ENCODE data around the gene ADH1A.

The ADH1A gene

DNA sequence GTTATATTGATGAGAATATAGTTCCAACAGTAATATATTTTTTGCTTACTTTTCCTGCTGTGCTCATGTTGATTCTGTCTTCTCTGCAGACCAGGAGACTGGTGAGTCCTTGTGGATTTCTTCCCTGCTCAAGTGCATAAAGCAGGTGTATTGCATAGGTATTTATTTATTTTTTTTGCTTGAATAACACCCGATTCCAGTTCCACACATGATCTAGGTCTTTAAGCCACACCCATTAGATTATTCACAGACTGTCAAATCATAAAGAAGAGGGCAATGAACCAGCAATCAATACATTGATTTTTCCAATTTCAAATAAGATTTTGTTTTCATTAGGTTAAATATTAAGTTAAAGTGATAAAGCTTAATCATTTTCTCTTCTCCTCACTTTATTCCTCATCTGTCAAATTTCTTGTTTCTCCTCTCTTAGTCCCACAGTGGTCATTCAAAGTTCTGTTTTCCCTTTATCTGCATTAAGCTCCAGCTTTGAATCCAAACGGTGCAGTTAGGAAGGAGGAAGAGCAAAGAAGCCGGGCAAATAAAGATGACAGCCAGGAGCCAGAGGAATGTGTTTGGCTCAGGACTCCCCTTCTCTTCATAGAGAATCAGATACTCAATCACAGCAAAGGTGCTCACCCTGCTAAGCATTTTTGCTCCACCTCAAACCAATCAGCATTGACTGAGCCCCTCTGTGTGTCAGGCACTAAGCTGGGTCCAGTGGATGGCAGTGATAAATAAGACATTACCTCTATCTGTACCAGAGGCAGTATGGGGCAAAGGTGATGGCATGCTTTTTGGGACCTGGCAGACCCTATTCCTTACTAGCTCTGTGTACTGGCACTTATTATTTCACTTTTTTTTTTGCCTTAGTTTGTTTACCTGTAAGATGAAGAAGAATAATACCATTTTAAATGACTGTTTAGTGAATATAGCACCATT, at the start of gene ADH1A:
Gene ADH1A, minus strand, starts transcription at position 138 of the 939 bp plus-strand sequence. Its CDS starts 71 bp downstream, at position 67.
- DNase-seq (ENCODE audit: low read depth): no peak
- H3K4me3 ChIP-seq (ENCODE audit: low read length): no peak within 1 kb of the TSS
- TF ChIP-seq, protein P1, sequence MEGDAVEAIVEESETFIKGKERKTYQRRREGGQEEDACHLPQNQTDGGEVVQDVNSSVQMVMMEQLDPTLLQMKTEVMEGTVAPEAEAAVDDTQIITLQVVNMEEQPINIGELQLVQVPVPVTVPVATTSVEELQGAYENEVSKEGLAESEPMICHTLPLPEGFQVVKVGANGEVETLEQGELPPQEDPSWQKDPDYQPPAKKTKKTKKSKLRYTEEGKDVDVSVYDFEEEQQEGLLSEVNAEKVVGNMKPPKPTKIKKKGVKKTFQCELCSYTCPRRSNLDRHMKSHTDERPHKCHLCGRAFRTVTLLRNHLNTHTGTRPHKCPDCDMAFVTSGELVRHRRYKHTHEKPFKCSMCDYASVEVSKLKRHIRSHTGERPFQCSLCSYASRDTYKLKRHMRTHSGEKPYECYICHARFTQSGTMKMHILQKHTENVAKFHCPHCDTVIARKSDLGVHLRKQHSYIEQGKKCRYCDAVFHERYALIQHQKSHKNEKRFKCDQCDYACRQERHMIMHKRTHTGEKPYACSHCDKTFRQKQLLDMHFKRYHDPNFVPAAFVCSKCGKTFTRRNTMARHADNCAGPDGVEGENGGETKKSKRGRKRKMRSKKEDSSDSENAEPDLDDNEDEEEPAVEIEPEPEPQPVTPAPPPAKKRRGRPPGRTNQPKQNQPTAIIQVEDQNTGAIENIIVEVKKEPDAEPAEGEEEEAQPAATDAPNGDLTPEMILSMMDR (IDR thresholded peaks at IDR 0.05; ENCODE audit: insufficient read depth, low read depth, low read length, missing control alignments): no peak

DNA sequence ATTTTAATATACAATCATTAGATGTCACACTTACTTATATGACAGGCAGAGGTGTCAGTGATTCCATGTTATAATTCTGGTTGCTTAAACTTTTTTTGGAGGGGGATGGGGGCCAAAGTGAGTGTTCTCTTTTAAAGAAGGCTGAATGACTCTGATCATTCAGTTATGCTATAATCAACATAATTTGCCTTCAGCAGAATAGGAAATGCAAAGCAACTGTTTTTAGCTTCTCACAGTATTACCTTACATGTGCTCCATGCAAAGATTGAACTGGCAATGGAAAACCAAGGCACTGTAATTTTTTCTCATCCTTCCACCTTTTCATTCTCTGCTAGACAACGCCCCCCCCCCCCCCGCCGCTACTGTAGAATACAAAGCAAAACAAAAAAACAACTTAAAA, 48.4 kb upstream of the ADH1A start:
- H3K4me3 ChIP-seq (ENCODE audit: low read length): no peak overlapping the region
- TF ChIP-seq, protein P1 (IDR thresholded peaks at IDR 0.05; ENCODE audit: insufficient read depth, low read depth, low read length, missing control alignments): no peak
- DNase-seq (ENCODE audit: low read depth): no peak

DNA sequence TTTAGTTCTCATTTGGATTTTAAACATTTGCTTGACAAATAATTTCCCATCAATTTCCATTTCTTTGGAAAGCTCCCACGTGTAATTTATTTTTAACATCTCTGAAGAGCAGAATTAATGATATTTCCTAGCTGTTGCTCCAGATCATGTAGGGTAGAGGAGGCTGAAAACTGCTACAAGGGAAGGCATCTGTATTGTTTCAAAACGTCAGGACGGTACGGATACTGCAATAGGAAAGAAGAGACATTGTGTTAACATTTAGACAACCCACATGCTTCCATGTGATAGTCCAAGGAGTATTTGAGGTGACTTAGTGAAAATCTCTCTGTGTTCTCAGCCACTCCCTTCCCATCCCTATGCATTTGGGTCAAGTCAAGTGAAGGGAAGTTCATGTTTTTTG, 45.8 kb upstream of the ADH1A start:
- no peak for DNase-seq (ENCODE audit: low read depth)
- TF ChIP-seq, protein P1 (IDR thresholded peaks at IDR 0.05; ENCODE audit: insufficient read depth, low read depth, low read length, missing control alignments): no peak
- no peak overlapping the region for H3K4me3 ChIP-seq (ENCODE audit: low read length)

DNA sequence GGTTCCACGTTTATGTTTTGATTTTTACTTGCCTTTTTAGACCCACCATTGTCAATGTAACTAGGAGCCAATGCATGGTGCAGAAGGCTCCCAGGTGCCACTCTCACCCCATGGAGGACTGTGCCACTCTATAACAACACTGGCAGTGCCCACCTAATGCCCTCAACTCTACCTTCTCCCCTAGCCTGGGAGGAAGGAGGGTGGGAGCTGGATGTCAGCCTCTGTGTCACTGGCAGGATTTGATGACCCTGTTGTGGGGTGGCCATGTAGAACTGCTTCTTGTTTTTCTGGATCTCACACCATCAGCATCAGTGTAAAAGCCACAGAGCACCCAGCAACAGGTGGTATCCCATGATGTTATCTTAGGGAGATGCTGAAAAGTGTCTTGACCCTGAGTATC, 44.1 kb upstream of the ADH1A start:
- no peak overlapping the region for H3K4me3 ChIP-seq (ENCODE audit: low read length)
- TF ChIP-seq, protein P1 (IDR thresholded peaks at IDR 0.05; ENCODE audit: insufficient read depth, low read depth, low read length, missing control alignments): no peak
- DNase-seq (ENCODE audit: low read depth): no peak

DNA sequence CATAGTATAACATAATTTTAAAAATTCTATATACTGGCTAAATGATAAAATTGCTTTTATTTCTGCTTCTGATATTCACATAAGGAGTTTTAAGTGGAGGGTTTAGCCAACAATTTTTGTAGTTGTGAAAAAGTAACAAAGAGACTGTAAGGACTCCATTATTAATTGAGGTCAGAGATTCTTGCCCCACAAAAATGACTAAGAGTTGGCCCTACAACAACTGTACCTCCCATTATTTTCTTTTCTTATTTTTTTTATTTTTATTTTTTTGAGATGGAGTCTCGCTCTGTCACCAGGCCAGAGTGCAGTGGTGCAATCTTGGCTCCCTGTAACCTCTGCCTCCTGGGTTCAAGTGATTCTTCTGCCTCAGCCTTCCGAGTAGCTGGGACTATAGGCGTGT, 39.9 kb upstream of the ADH1A start:
- no peak overlapping the region for H3K4me3 ChIP-seq (ENCODE audit: low read length)
- no peak for DNase-seq (ENCODE audit: low read depth)
- TF ChIP-seq, protein P1 (IDR thresholded peaks at IDR 0.05; ENCODE audit: insufficient read depth, low read depth, low read length, missing control alignments): no peak

DNA sequence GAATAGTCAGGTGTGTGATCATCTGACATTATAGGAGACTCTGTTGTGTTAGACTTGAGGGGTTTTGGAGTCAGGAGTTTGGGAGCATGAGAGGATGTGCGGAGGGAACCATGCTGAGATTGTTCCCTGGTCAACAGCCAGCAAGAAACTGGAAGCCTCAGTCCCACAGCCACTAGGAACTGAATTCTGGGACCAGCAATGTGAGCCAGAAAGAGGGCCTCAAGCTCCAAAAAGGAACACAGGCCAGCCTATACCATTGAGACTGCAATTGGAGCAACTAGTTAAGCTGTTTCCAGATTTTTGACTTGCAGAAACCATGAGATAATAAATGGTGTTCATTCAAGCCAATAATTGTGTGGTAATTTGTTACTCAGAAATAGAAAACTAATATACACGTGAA, 39.1 kb upstream of the ADH1A start:
- no peak overlapping the region for H3K4me3 ChIP-seq (ENCODE audit: low read length)
- no peak for DNase-seq (ENCODE audit: low read depth)
- TF ChIP-seq, protein P1 (IDR thresholded peaks at IDR 0.05; ENCODE audit: insufficient read depth, low read depth, low read length, missing control alignments): no peak
